Natural killer cell treated with Interleukin-12 subunit alpha and Interleukin-12 subunit beta and Interleukin-15 and Interleukin-18, amount 100 ng/mL, for 72 hours (primary cell): ENCODE data around the gene COL4A2. TPM values are rescaled to one million over a fixed set of nuclear protein-coding genes. Genes with fewer than 3 reads are reported as not detected.

Experiments used
- ATAC-seq, 2 donors: fragments of 150-1000 bp; cut with Tn5 transposase in 1 of 2; sonication (Bioruptor Pico), chemical (Tn5 transposase) in 1 of 2; 2 replicates each; pipeline ENCODE4 v1.10.0; 2021
- DNase-seq: peaks from one replicate; pipeline ENCODE4 v3.0.0; 2022; ENCODE audit warnings: low spot score
- H3K27ac Mint-ChIP-seq, 2 donors: 1 replicate in 1 of 2; 2 replicates in 1 of 2; pipeline ENCODE4 v1.8.0; 2022; ENCODE audit warnings: mixed read lengths in 2 of 2, mild to moderate bottlenecking in 1 of 2, moderate library complexity in 1 of 2
- H3K27me3 Mint-ChIP-seq, 2 donors: 1 replicate in 1 of 2; 2 replicates in 1 of 2; pipeline ENCODE4 v1.8.0; 2022; ENCODE audit warnings: mixed read lengths in 2 of 2
- H3K36me3 Mint-ChIP-seq: one replicate; pipeline ENCODE4 v1.8.0; 2022; ENCODE audit warnings: mixed read lengths
- H3K4me1 Mint-ChIP-seq, 2 donors: 1 replicate in 1 of 2; 2 replicates in 1 of 2; pipeline ENCODE4 v1.8.0; 2022; ENCODE audit warnings: low read depth in 2 of 2, mixed read lengths in 2 of 2, mild to moderate bottlenecking in 1 of 2
- H3K4me3 Mint-ChIP-seq: one replicate; pipeline ENCODE4 v1.8.0; 2022; ENCODE audit warnings: mixed read lengths
- H3K9me3 Mint-ChIP-seq: 2 replicates; pipeline ENCODE4 v1.8.0; 2022; ENCODE audit warnings: mixed read lengths
- total RNA-seq, 2 donors: library from RNA; stranded (reverse); gene quantifications; one replicate each; pipeline ENCODE4 v1.2.3, GENCODE V29; 2022

The COL4A2 gene
- total RNA-seq, 2 donors from 2014 or later, result not detected

GRCh38 chr13:110553417-110553816 lies 246.3 kb downstream of the COL4A2 start:
- H3K4me1 Mint-ChIP-seq, result no peaks in the 10 kb centered on the region
- peaks cover 8% of the 10 kb centered on the region in 2 donors for H3K27me3 Mint-ChIP-seq
- H3K36me3 Mint-ChIP-seq, result no peaks in the 10 kb centered on the region
- DNase-seq, result no peak
- no peak for ATAC-seq
- no peak overlapping the region for H3K4me3 Mint-ChIP-seq
- H3K9me3 Mint-ChIP-seq, result no peaks in the 10 kb centered on the region
- no peak overlapping the region for H3K27ac Mint-ChIP-seq

- H3K36me3 Mint-ChIP-seq, result no peaks in the 10 kb centered on the region
- ATAC-seq, result no peak
Measured at GRCh38 chr13:110554227-110554836, 247.2 kb downstream of the COL4A2 start.

GRCh38 chr13:110554946-110555345 lies 247.9 kb downstream of the COL4A2 start:
- H3K4me1 Mint-ChIP-seq, result peaks cover 0 to under 1% of the 10 kb centered on the region in 2 donors
- H3K4me3 Mint-ChIP-seq, result no peak overlapping the region
- peaks cover 9 to 11% of the 10 kb centered on the region in 2 donors for H3K27me3 Mint-ChIP-seq
- no peak for DNase-seq
- ATAC-seq, result no peak
- no peak overlapping the region for H3K27ac Mint-ChIP-seq
- H3K36me3 Mint-ChIP-seq, result no peaks in the 10 kb centered on the region
- no peaks in the 10 kb centered on the region for H3K9me3 Mint-ChIP-seq

More at GRCh38 chr13:110554227-110554836, 247.2 kb downstream of the COL4A2 start:
- H3K4me1 Mint-ChIP-seq, result no peaks in the 10 kb centered on the region
- H3K9me3 Mint-ChIP-seq, result no peaks in the 10 kb centered on the region
- peaks cover 8% of the 10 kb centered on the region in 2 donors for H3K27me3 Mint-ChIP-seq
- H3K27ac Mint-ChIP-seq, result no peak overlapping the region
- no peak overlapping the region for H3K4me3 Mint-ChIP-seq
- DNase-seq, result no peak

- Mint-ChIP-seq H3K4me3 (no peak overlapping the region), H3K27ac (no peak overlapping the region), H3K27me3 (peaks cover 13 to 18% of the 10 kb centered on the region in 2 donors), H3K36me3 (no peaks in the 10 kb centered on the region), H3K4me1 (peaks cover 4 to 5% of the 10 kb centered on the region in 2 donors), H3K9me3 (no peaks in the 10 kb centered on the region)
- ATAC-seq (peak in 1 of 2 donors; percentile 34), DNase-seq (no peak)
Measured at GRCh38 chr13:110555601-110556223, 248.6 kb downstream of the COL4A2 start.

GRCh38 chr13:110556224-110556606 lies 249.1 kb downstream of the COL4A2 start:
- Mint-ChIP-seq H3K4me3 (no peak overlapping the region), H3K27ac (no peak overlapping the region), H3K36me3 (no peaks in the 10 kb centered on the region), H3K9me3 (no peaks in the 10 kb centered on the region), H3K4me1 (peaks cover 7 to 8% of the 10 kb centered on the region in 2 donors), H3K27me3 (peaks cover 14 to 16% of the 10 kb centered on the region in 2 donors)
- DNase-seq, result no peak
- no peak for ATAC-seq

GRCh38 chr13:110557082-110557481 lies 250.0 kb downstream of the COL4A2 start:
- ATAC-seq (no peak), DNase-seq (no peak)
- H3K27ac Mint-ChIP-seq, result no peak overlapping the region
- peaks cover 7 to 12% of the 10 kb centered on the region in 2 donors for H3K4me1 Mint-ChIP-seq
- no peaks in the 10 kb centered on the region for H3K36me3 Mint-ChIP-seq
- H3K9me3 Mint-ChIP-seq, result no peaks in the 10 kb centered on the region
- peaks cover 11 to 13% of the 10 kb centered on the region in 2 donors for H3K27me3 Mint-ChIP-seq
- no peak overlapping the region for H3K4me3 Mint-ChIP-seq

- Mint-ChIP-seq H3K9me3 (no peaks in the 10 kb centered on the region), H3K27me3 (peaks cover 11 to 13% of the 10 kb centered on the region in 2 donors), H3K27ac (no peak overlapping the region), H3K36me3 (no peaks in the 10 kb centered on the region), H3K4me1 (peaks cover 7 to 12% of the 10 kb centered on the region in 2 donors), H3K4me3 (no peak overlapping the region)
- DNase-seq (no peak), ATAC-seq (no peak)
Measured at GRCh38 chr13:110557610-110558305, 250.7 kb downstream of the COL4A2 start.

- Mint-ChIP-seq H3K27ac (no peak overlapping the region), H3K9me3 (no peaks in the 10 kb centered on the region), H3K4me1 (peaks cover 7 to 12% of the 10 kb centered on the region in 2 donors), H3K27me3 (peaks cover 18 to 30% of the 10 kb centered on the region in 2 donors), H3K4me3 (peak overlapping the region; percentile 6), H3K36me3 (no peaks in the 10 kb centered on the region)
- ATAC-seq, result no peak
- no peak for DNase-seq
Measured at GRCh38 chr13:110559429-110559943, 252.4 kb downstream of the COL4A2 start.

GRCh38 chr13:110559986-110560385 lies 252.9 kb downstream of the COL4A2 start:
- Mint-ChIP-seq H3K9me3 (no peaks in the 10 kb centered on the region), H3K4me3 (peak overlapping the region; percentile 6), H3K36me3 (no peaks in the 10 kb centered on the region), H3K27ac (no peak overlapping the region), H3K4me1 (peaks cover 7 to 12% of the 10 kb centered on the region in 2 donors), H3K27me3 (peaks cover 23 to 35% of the 10 kb centered on the region in 2 donors)
- ATAC-seq (no peak), DNase-seq (no peak)

GRCh38 chr13:110560601-110561343 lies 253.7 kb downstream of the COL4A2 start:
- no peak for DNase-seq
- Mint-ChIP-seq H3K9me3 (no peaks in the 10 kb centered on the region), H3K4me3 (peak overlapping the region; percentile 88), H3K27ac (peak overlapping the region in 1 of 2 donors; percentile 36), H3K27me3 (peaks cover 22 to 40% of the 10 kb centered on the region in 2 donors), H3K36me3 (no peaks in the 10 kb centered on the region), H3K4me1 (peaks cover 7 to 12% of the 10 kb centered on the region in 2 donors)
- no peak for ATAC-seq

GRCh38 chr13:110561344-110562035 lies 254.4 kb downstream of the COL4A2 start, which contains the start of gene RAB20:
TSS of gene RAB20 (minus strand) at chr13:110561722. CDS start at chr13:110561519, 203 bp downstream.
- Mint-ChIP-seq H3K9me3 (no peaks in the 10 kb centered on the region), H3K27me3 (peaks cover 24 to 40% of the 10 kb centered on the region in 2 donors), H3K36me3 (no peaks in the 10 kb centered on the region), H3K27ac (peak within 1 kb of the TSS in 1 of 2 donors; percentile 36), H3K4me3 (peak within 1 kb of the TSS; percentile 88), H3K4me1 (peaks cover 7 to 12% of the 10 kb centered on the region in 2 donors)
- DNase-seq (peak; percentile 81), ATAC-seq (peak; percentile 85 to 91)

- Mint-ChIP-seq H3K4me3 (peak overlapping the region; percentile 88), H3K27me3 (peaks cover 25 to 40% of the 10 kb centered on the region in 2 donors), H3K9me3 (no peaks in the 10 kb centered on the region), H3K36me3 (no peaks in the 10 kb centered on the region), H3K4me1 (peaks cover 7 to 12% of the 10 kb centered on the region in 2 donors), H3K27ac (no peak overlapping the region)
- DNase-seq (no peak), ATAC-seq (no peak)
Measured at GRCh38 chr13:110562036-110562597, 255.0 kb downstream of the COL4A2 start.
